Adrenal gland (tissue), 5 donors: ENCODE results near the gene MBOAT1.

Source experiments
- POLR2A ChIP-seq, 2 donors: fragments of 450-650 bp; IDR thresholded peaks; one replicate each; pipeline ENCODE4 v1.6.1; 2017; ENCODE audit warnings: antibody characterized with exemption in 2 of 2, mild to moderate bottlenecking in 2 of 2, moderate library complexity in 1 of 2
- TF ChIP-seq, protein P1 (sequence below), 6 experiments: fragments of 450-650 bp in 4 of 6; fragments of 200-600 bp in 2 of 6; sonication (generic) in 1 of 6; IDR thresholded peaks; 1 replicate in 5 of 6; 2 replicates in 1 of 6; pipeline versions ENCODE4 v1.5.1 to v1.8.0; 2016 to 2021; ENCODE audit warnings: antibody characterized with exemption in 6 of 6, mild to moderate bottlenecking in 2 of 6, moderate library complexity in 1 of 6
- donor health status: DM: no; HTN: no; CAD: no.

DNA sequence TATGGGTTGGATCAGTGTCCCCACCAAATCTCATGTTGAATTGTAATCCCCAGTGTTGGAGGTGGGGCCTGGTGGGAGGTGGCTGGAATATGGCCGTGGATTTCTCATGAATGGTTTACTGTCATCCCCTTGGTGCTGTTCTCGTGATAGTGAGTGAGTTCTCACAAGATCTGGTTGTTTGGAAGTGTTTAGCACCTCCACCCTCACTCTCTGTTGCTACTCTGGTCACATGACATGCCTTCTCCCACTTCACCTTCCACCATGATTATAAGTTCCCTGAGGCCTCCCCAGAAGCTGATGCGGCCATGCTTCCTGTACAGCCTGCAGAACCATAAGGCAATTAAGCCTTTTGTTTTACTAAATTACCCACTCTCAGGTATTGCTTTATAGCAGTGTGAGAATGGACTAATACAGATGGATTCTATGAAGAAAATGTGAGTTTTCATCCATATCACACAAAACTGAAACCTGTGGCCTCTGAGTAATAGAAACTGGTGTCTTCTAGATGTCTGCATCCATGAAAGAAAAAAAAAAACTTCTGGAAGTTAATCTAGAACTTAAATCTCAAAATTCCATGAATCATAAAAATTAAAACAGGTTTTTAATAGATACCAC is 39.3 kb downstream of the MBOAT1 start:
- TF ChIP-seq, protein P1, sequence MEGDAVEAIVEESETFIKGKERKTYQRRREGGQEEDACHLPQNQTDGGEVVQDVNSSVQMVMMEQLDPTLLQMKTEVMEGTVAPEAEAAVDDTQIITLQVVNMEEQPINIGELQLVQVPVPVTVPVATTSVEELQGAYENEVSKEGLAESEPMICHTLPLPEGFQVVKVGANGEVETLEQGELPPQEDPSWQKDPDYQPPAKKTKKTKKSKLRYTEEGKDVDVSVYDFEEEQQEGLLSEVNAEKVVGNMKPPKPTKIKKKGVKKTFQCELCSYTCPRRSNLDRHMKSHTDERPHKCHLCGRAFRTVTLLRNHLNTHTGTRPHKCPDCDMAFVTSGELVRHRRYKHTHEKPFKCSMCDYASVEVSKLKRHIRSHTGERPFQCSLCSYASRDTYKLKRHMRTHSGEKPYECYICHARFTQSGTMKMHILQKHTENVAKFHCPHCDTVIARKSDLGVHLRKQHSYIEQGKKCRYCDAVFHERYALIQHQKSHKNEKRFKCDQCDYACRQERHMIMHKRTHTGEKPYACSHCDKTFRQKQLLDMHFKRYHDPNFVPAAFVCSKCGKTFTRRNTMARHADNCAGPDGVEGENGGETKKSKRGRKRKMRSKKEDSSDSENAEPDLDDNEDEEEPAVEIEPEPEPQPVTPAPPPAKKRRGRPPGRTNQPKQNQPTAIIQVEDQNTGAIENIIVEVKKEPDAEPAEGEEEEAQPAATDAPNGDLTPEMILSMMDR (IDR thresholded peaks at IDR 0.05) = no peak
- no peak for TF ChIP-seq POLR2A (IDR thresholded peaks at IDR 0.05)
